Activated naive CD4-positive, alpha-beta T cell treated with Interleukin-2 at 50 U/mL for 16 hours (primary cell): ENCODE measurements around the gene SLC29A4.
"Not testable (repeated sequence)": the region's sequence is repeated elsewhere in the genome, so short reads cannot be mapped to it uniquely, and the experiment has no call there.

Experiments used
- DNase-seq: peaks from one replicate; pipeline ENCODE4 v3.0.0-alpha.2; 2020

The SLC29A4 gene

GRCh38 chr7:5282543-5283316 is at the start of gene SLC29A4:
TSS of gene SLC29A4 (plus strand) at chr7:5282943. CDS start at chr7:5287817, 4,874 bp downstream.
- DNase-seq = no peak

DNA sequence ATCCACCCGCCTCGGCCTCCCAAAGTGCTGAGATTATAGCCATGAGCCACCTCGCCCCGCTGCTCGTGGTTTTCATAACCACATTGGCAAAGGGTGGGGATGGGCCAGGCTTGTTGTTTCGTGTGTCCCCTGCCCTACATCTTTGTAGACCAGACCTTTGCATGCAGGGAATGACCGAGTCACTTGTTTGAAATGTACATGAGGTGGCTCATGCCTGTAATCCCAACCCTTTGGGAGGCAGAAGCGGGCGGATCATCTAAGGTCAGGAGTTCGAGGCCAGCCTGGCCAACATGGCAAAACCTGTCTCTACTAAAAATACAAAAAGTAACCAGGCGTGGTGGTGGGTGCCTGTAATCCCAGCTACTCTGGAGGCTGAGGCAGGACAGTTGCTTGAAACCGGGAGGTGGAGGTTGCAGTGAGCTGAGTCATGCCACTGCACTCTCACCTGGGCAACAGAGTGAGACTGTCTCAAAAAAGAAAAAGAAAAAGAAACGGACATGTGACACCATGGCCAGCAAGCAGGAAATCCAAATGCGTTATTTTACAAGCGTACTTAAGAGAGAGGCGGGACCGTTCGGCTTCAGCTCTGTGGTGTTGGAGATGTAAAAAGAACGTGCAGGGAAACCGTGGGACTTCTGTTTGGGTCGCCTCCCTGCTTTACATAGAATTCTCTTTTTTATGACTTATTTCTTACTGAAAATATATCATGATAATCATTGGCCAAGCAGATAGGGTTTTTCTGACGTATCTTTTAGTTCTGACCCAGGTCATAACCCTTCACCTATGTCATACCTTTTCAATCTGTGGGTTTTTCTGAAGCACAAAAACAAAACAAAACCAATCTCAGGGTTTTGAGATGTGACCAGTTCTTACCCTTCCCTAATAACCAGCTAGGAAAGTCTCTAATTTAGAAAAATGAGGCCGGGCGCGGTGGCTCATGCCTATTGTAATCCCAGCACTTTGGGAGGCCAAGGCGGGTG is 47.6 kb upstream of the SLC29A4 start:
- DNase-seq = no peak

GRCh38 chr7:5237286-5237685 is 45.5 kb upstream of the SLC29A4 start:
- no peak for DNase-seq

DNA sequence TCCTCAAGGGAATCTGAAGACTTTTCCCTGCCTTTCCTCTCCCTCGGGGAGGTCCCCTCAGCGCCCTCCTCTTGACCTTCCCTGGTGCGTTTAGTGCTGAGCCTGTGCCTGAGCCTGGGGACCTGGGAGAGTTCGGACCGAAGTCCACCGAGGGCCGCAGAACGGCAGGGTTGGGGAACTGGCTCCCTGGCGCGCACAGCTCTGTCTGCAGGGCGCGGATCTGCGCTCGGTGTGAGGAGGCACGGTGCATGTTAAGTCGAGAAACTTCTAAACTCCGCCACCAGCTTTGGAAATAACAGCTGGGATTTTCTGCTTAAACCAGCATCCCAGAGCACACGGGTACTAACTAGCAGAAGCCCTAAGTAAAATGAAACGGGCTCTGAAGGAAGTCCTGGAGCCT is 44.2 kb upstream of the SLC29A4 start:
- DNase-seq = no peak

DNA sequence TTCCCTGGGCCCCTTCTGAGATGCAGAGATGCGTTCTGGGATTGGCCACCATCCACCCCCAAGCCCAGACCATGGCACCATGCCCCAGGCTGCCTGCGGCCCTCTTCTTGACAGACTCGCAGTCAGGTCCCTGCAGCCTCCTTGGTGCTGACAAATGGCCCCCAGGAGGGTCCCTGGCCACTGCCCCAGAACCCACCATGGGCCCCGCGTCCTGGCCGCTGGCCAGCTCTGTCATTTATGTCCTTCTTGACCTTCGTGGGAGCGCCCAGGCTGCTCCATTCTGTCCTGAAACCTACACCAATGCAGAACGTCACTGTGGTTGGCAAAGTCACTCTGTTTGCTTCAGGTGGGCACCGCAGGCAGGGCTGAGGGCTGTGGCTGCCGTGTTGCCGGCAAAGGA is 39.5 kb upstream of the SLC29A4 start:
- no peak for DNase-seq

GRCh38 chr7:5248201-5248885 is 34.4 kb upstream of the SLC29A4 start:
- DNase-seq = no peak

GRCh38 chr7:5250787-5251186 is 32.0 kb upstream of the SLC29A4 start:
- DNase-seq = not testable (repeated sequence)

GRCh38 chr7:5253529-5253928 is 29.2 kb upstream of the SLC29A4 start:
- not testable (repeated sequence) for DNase-seq

- not testable (repeated sequence) for DNase-seq
These were observed 28.4 kb upstream of the SLC29A4 start for GRCh38 chr7:5254371-5254770.

DNA sequence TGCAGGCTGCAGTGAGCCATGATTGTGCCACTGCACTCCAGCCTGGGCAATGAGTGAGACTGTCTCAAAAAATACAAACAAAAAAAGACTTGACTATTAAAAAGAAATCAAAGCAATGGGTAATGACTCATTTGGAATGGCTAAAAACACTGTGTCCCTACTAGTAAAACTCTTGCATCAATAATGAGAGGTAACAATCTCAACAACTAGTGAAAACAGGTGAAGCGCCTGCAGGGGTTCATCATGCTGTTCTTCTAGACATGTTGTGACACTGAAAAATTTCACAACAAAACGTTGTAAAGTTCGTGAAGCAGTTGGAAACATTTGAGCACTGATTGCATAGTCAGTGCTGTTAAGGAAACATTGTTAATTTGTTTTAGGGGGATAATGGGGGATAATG is 26.9 kb upstream of the SLC29A4 start:
- DNase-seq = no peak

GRCh38 chr7:5260530-5261068 is 22.1 kb upstream of the SLC29A4 start:
- DNase-seq = not testable (repeated sequence)

GRCh38 chr7:5263066-5263465 is 19.7 kb upstream of the SLC29A4 start:
- not testable (repeated sequence) for DNase-seq

DNA sequence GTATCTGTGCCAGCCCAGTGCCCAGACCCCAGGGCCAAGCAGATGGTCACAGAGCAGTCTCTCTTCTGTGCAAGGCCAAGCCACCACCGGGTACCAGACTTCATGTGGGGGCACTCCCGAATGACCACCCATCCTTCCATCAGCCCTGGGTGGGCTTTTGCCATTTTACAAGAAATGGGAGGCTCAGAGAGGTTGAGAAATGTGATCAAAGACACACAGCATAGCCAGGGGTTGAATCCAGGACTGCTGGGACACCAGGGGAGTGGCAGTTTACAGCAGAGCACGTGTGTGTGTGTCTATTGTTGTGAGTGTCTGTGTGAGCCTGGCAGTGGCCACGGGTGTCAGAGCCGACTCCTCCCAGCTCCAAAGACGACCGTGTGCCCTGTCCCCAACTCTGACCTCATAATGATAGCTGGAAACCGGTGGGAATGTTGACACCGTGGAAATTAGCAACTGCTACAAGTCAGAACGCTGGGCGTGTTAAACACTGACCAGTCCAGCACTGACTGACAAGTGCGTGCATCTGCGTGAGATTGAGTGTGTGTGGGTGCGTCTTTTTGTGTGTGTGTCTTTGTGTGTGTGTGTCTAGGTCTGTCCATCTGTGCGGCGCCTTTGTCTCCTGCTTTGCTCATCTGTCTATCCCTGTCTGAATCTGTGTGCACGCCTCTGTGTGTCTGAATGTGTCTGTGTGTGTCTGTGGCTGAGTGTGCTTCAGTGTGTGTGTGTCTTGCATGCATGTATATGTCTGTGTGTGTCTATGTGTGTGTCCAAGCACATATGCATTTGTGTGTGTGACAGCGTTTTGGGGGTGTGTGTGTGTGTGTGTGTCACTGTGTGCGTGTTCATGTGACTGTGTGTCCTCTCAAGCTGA is 17.2 kb upstream of the SLC29A4 start:
- no peak for DNase-seq

DNA sequence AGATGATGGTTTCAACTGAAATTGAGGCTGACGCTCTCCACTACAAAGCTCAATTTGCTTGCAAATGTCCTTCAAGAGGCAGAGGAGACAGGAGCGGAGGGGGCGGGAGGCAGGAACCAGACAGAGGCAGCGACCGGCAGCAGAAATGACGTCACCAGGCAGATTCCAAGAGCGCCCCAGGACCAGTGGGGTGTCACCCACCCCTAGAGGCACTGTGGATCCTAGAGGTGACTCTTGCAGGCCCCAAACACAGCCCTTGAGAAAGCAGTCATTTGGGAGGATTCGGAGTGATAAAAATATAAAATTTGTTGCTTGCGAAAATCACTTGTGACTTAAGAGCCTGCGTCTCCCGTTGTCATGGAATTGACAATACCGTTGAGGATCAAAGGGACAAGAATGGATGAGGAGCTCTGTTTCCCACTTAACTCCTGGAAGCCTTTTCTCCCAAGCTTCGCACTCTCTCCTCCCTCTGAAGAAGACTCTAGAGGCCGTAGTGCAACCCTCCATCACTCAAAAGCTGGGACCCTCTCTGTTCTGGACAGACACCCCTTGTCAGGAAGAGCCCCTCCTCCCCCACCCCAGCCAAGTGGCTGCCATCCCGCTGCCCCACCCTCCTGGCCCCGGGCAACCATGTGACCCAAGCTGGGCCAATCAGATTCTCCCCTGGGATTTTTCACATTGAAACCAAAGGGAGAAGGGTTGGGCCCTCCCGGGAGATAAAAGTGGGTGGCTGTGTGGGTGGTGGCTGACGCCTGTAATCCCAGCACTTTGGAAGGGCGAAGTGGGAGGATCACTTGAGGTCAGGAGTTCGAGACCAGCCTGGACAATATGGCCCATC is 16.3 kb upstream of the SLC29A4 start:
- DNase-seq = no peak

DNA sequence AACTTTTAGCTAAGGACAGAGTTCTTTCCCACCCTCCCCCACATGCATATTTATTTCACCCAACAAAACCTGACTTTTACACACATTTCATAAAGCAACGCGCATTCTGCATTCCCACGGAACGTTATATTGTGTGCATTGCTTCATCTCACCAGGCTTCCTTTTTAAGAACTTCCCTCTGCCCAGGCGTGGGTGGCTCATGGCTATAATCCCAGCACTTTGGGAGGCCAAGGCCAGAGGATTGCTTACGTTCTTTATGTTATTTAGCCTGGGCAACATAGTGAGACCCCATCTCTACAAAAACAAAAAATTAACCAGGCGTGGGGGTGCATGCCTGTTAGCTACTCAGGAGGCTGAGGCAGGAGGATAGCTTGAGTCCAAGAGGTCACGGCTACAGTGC is 14.9 kb upstream of the SLC29A4 start:
- DNase-seq = not testable (repeated sequence)

- DNase-seq = not testable (repeated sequence)
These were observed 12.6 kb upstream of the SLC29A4 start for GRCh38 chr7:5269992-5270657.

DNA sequence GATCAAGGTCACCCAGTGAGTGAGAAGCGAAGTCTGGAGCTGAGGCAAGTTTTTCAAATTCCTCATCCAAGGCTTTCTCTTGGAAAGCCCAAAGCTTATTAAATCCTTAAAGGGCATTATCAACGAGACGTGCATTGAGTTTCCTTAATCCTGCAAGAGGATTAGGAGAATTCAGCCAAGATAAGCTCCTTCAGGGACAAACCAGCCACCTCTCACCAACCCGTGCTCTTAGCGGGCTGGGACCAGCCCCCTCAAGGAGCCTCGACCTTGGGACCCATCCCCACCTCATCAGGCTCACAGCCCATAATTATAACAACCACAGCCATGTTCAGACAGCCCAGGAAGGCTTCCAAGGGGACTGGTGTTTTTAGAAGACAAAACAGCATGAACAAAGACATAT is 12.0 kb upstream of the SLC29A4 start:
- DNase-seq = no peak

- DNase-seq = not testable (repeated sequence)
These were observed 8.8 kb upstream of the SLC29A4 start for GRCh38 chr7:5273831-5274405.

DNA sequence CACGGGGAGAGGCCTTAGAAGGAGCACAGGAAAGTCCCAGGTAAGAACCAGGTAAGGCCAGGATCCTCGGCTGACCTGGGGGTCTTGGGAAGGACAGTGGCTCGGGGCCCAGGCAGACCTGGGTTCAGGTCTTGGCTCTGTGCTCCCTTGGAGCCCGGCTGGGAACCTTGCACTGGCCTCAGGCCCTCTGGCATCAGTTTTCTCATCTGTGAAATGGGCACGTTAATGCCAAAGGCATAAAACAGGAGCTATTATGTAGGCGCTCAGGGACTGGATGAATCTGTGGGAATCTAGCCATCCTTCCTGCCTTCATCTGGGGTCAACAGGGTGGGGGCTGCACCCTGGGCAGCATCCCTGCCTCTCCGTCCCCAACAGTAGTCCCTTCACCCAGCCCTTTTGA is 8.3 kb upstream of the SLC29A4 start:
- no peak for DNase-seq

GRCh38 chr7:5274985-5275431 is 7.7 kb upstream of the SLC29A4 start:
- DNase-seq = not testable (repeated sequence)
